ENCODE measurements around the gene MIEF1. TPM values are rescaled to one million over a fixed set of nuclear protein-coding genes. Genes with fewer than 3 reads are reported as not detected.

Gene MIEF1
- total and polyA plus RNA-seq, 8 donors: 5.1 to 47.3 (median 16.2) TPM

DNA sequence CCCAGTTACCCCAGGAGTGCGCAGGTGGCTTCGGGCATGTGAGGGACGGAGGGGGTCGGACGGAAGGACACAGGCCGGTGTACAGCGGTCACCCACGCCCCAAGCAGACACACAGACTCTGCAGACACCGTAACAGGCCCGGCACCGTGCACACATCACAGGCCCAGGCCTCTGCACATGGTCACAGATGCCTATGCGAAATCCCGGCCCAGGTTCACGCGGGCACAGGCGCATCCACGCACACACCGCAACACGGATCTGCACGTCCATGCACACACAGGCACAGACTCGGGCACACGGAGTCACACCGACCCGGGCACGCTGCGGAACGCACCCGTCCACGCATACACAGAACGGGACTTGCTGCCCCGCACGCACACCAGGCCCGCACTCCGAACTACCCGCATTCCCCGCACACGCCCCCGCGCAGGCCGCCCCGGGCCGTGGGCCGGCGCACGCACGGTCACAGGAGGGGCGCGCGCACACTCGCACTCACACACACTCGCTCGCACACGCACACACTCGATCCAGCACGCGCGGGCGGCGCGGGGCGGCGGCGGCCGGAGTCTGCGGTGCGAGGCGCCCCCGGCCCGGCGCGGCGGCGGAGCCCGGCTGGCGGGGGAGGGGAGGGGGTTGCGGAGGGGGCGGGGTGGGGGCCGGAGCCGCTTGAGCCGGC, 45.4 kb upstream of the MIEF1 start, which contains the start of gene MGAT3:
MGAT3 (plus strand) TSS at position 491 of the 676 bp plus-strand sequence. CDS start 30,336 bp downstream, outside the sequence.
- H3K27me3 ChIP-seq: peaks cover 4 to 47% (median 28%) of the 10 kb centered on the region in 3 donors
- H3K9me3 ChIP-seq: no peaks in the 10 kb centered on the region
- peak within 1 kb of the TSS in 4 of 5 donors; percentile 26 to 74 (median 52) for H3K27ac ChIP-seq
- no peak for TF ChIP-seq POLR2AphosphoS5 (IDR thresholded peaks at IDR 0.05)
- no peak for TF ChIP-seq POLR2A (IDR thresholded peaks at IDR 0.05)
- no peak for TF ChIP-seq EP300 (IDR thresholded peaks at IDR 0.05)
- TF ChIP-seq, protein P1, sequence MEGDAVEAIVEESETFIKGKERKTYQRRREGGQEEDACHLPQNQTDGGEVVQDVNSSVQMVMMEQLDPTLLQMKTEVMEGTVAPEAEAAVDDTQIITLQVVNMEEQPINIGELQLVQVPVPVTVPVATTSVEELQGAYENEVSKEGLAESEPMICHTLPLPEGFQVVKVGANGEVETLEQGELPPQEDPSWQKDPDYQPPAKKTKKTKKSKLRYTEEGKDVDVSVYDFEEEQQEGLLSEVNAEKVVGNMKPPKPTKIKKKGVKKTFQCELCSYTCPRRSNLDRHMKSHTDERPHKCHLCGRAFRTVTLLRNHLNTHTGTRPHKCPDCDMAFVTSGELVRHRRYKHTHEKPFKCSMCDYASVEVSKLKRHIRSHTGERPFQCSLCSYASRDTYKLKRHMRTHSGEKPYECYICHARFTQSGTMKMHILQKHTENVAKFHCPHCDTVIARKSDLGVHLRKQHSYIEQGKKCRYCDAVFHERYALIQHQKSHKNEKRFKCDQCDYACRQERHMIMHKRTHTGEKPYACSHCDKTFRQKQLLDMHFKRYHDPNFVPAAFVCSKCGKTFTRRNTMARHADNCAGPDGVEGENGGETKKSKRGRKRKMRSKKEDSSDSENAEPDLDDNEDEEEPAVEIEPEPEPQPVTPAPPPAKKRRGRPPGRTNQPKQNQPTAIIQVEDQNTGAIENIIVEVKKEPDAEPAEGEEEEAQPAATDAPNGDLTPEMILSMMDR (IDR thresholded peaks at IDR 0.05): no peak
- H3K36me3 ChIP-seq: no peaks in the 10 kb centered on the region
- 39 to 88% (median 63%) methylated on average over 8 to 77 of the region's 80 CpGs for WGBS, 5 donors
- intact Hi-C loops (cut with DNase I; ENCODE audit: low total_unique reads): no loop called here
- peak in 1 of 2 donors; percentile 66 for DNase-seq
- peak within 1 kb of the TSS; percentile 50 to 57 (median 56) for H3K4me3 ChIP-seq
- H3K4me1 ChIP-seq: peaks cover 11 to 38% (median 36%) of the 10 kb centered on the region in 4 donors

DNA sequence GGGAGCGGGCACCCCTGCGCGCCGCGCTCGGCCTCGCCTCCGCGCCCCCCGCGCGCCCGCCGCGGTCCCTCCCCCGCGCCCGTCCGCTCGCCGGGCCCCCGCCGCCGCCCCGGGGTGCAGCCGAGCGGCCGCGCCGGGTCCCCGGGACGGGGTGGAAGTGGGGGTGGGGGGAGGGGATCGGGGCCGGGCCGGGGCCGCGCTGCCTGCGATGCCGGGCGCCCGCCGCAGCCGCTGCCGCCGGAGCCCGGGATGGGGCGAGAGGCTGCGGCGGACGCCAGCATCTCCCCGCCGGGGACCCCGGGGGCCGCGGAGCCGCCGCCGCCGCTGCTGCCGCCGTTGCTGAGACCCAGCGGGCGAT, 44.9 kb upstream of the MIEF1 start:
- WGBS, 5 donors: 1 to 4% (median 1%) methylated on average over 9 to 52 of the region's 63 CpGs; no CpG with 5 or more reads in 2 of the 5 donors
- Histone ChIP-seq H3K27ac (peak overlapping the region in 2 of 5 donors; percentile 70 to 74), H3K9me3 (no peaks in the 10 kb centered on the region), H3K4me3 (peak overlapping the region; percentile 50 to 57 (median 56)), H3K36me3 (no peaks in the 10 kb centered on the region), H3K4me1 (peaks cover 10 to 38% (median 36%) of the 10 kb centered on the region in 4 donors), H3K27me3 (peaks cover 4 to 47% (median 28%) of the 10 kb centered on the region in 3 donors)
- intact Hi-C loops (cut with DNase I; ENCODE audit: low total_unique reads): no loop called here
- TF ChIP-seq POLR2A (IDR thresholded peaks at IDR 0.05) (no peak), POLR2AphosphoS5 (IDR thresholded peaks at IDR 0.05) (no peak), EP300 (IDR thresholded peaks at IDR 0.05) (no peak)
- TF ChIP-seq, protein P1 (IDR thresholded peaks at IDR 0.05): no peak
- peak in 1 of 2 donors; percentile 43 for DNase-seq

DNA sequence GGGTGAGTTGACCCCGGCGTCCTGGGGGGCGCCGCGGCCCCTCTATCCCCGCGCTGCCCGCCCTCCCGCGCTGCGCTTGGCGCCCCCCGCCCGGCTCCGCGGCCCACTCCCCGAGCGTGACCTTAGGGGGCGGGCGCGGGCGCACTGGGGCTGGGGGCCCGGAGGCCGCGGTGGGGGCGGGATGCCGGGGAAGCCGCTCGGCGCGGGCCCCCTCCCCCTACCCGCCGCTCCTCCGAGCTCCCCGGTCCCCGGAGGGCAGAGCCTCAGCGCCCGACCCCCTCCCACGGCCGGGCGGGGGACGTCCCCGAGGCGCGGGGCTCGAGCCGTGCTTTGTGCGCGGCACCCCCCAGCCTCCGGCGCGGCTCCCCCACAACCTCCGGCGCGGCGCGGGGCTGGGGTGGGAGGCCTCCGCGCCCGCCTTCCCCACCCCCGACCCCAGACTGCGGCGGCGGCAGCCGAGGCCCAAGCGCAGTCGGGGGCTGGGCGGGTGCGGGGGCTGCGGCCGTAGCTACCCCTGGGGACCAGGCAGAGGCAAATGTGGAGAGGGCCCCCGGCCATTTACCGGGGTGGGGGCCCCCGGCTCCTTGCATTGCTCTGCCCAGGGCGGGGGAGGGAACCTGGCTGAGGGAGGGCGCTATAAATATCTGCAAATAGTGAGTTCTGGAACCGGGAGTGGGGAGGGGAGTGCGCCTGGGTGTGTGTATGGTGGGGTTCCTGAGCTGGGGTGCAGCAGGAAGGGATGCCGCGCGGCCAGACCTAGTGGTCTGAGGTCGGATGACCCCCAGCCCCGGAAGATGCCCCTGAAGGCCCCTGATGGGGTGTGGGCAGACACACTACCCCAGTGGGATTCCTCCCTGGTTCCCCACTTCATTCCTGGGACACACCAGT, 44.3 kb upstream of the MIEF1 start:
- Histone ChIP-seq H3K27ac (peak overlapping the region in 4 of 5 donors; percentile 26 to 74 (median 52)), H3K4me3 (peak overlapping the region; percentile 50 to 57 (median 56)), H3K4me1 (peaks cover 7 to 37% (median 33%) of the 10 kb centered on the region in 4 donors), H3K36me3 (no peaks in the 10 kb centered on the region), H3K27me3 (peaks cover 4 to 47% (median 28%) of the 10 kb centered on the region in 3 donors), H3K9me3 (no peaks in the 10 kb centered on the region)
- intact Hi-C loops (cut with DNase I; ENCODE audit: low total_unique reads): no loop called here
- peak in 1 of 2 donors; percentile 52 for DNase-seq
- TF ChIP-seq EP300 (IDR thresholded peaks at IDR 0.05) (no peak), POLR2A (IDR thresholded peaks at IDR 0.05) (no peak), POLR2AphosphoS5 (IDR thresholded peaks at IDR 0.05) (no peak)
- TF ChIP-seq, protein P1 (IDR thresholded peaks at IDR 0.05): no peak
- WGBS, 5 donors: 3 to 7% (median 3%) methylated on average over 12 to 83 of the region's 83 CpGs

DNA sequence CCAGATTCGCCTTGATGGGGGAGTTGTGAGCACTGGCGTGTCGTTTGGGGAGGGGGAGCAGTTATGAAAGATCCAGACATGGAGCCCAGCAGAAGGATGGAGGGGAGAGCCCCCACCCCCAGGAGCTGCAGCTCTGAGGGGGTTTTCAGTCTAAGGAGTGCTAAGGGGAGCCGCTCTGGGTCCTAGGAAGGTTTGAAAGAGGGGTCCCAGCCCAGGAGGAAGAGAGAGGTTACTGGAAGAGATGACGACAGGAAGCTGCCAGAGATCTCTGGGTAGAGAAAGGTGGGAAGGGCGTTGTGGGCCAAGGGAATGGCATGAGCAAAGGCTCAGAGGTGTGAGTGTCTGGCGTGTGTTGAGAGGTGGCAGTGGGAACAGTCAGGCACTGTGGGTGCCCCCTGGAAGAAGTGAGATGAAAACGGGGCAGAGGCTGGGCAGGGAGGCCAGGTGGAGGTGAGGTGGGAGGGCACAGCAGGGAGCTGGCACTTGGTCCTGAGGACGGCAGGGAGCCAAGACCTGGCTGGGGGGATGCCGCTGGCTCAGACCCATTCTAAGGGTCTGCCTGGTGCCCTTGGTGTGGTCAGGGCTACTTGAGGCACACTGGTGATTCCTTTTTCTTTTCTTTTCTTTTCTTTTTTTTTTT, 43.5 kb upstream of the MIEF1 start:
- peak overlapping the region; percentile 50 to 57 (median 56) for H3K4me3 ChIP-seq
- H3K27me3 ChIP-seq: peaks cover 4 to 47% (median 28%) of the 10 kb centered on the region in 3 donors
- H3K4me1 ChIP-seq: peaks cover 7 to 32% (median 31%) of the 10 kb centered on the region in 4 donors
- no peak for DNase-seq
- H3K9me3 ChIP-seq: no peaks in the 10 kb centered on the region
- intact Hi-C loops (cut with DNase I; ENCODE audit: low total_unique reads): no loop called here
- no peak for TF ChIP-seq POLR2A (IDR thresholded peaks at IDR 0.05)
- no peak for TF ChIP-seq EP300 (IDR thresholded peaks at IDR 0.05)
- no peak for TF ChIP-seq POLR2AphosphoS5 (IDR thresholded peaks at IDR 0.05)
- TF ChIP-seq, protein P1 (IDR thresholded peaks at IDR 0.05): no peak
- H3K36me3 ChIP-seq: no peaks in the 10 kb centered on the region
- 56 to 69% (median 66%) methylated on average over 10 of the region's 10 CpGs for WGBS, 5 donors
- H3K27ac ChIP-seq: peak overlapping the region in 3 of 5 donors; percentile 26 to 74 (median 70)

Measured in stomach (tissue), 9 donors.